Esophagus squamous epithelium (tissue), 5 donors: Measurements from ENCODE around the gene HPCAL1. TPM values are rescaled to one million over a fixed set of nuclear protein-coding genes. Genes with fewer than 3 reads are reported as not detected.

Source experiments
- DNase-seq: peaks from one replicate; lab custom pipeline; 2025; lab: John Stamatoyannopoulos, UW
- H3K27ac ChIP-seq, 4 donors: fragments of 200-600 bp; sonication (generic); one replicate each; pipeline ENCODE4 v1.5.1; 2016 to 2019; ENCODE audit warnings: mild to moderate bottlenecking in 1 of 4
- H3K27me3 ChIP-seq, 4 donors: fragments of 200-600 bp; sonication (generic); 1 replicate in 3 of 4; 2 replicates in 1 of 4; pipeline versions ENCODE4 v1.5.1 to v1.6.0; 2017 to 2021; ENCODE audit warnings: antibody characterized with exemption in 1 of 4
- H3K36me3 ChIP-seq, 3 donors: fragments of 200-600 bp; sonication (generic); one replicate each; pipeline ENCODE4 v1.5.1; 2016 to 2019
- H3K4me1 ChIP-seq, 3 donors: fragments of 200-600 bp; sonication (generic); one replicate each; pipeline ENCODE4 v1.5.1; 2017 to 2019
- H3K4me3 ChIP-seq, 4 donors: fragments of 200-600 bp; sonication (generic); 1 replicate in 3 of 4; 2 replicates in 1 of 4; pipeline ENCODE4 v1.5.1; 2016 to 2019; ENCODE audit warnings: mild to moderate bottlenecking in 2 of 4, moderate library complexity in 1 of 4
- H3K9me3 ChIP-seq, 3 donors: fragments of 200-600 bp; sonication (generic); one replicate each; pipeline ENCODE4 v1.5.1; 2016 to 2019
- CTCF ChIP-seq, 6 experiments: fragments of 450-650 bp in 4 of 6; fragments of 200-600 bp in 2 of 6; sonication (generic) in 2 of 6; IDR thresholded peaks; one replicate each; pipeline ENCODE4 v1.5.1; 2016 to 2019; ENCODE audit warnings: antibody characterized with exemption in 6 of 6, mild to moderate bottlenecking in 4 of 6, moderate library complexity in 4 of 6
- POLR2A ChIP-seq, 4 donors: fragments of 450-650 bp; IDR thresholded peaks; one replicate each; pipeline ENCODE4 v1.6.1; 2017; ENCODE audit warnings: antibody characterized with exemption in 4 of 4, mild to moderate bottlenecking in 4 of 4, moderate library complexity in 3 of 4
- WGBS, 2 donors: methylation state at CpG; one replicate each; pipeline ENCODE4 v1.1.5; 2018; 5-methylcytosine and 5-hydroxymethylcytosine counted together
- intact Hi-C: fragments of 100-400 bp; cut with DNase I; formaldehyde crosslinking; loops from one replicate; pipeline ENCODE4 v1.15.0; 2022
- total RNA-seq, 4 donors: library from RNA; depleted of rRNA; stranded (reverse); fragments of >200 nt; gene quantifications; one replicate each; pipeline ENCODE4 v1.1.0, GENCODE V29; 2016
- donor health status: DM: yes; HTN: yes; CAD: no.

The HPCAL1 gene
- total RNA-seq, 4 donors from 2014 or later, result 13.2 to 26.4 (median 20.5) TPM

GRCh38 chr2:10267551-10268465, 34.9 kb upstream of the HPCAL1 start:
- WGBS, 2 donors, result 70 to 84% methylated on average over 9 to 16 of the region's 34 CpGs
- H3K4me3 ChIP-seq, result no peak overlapping the region
- no peak overlapping the region for H3K27ac ChIP-seq
- DNase-seq, result no peak
- no peaks in the 10 kb centered on the region for H3K36me3 ChIP-seq
- no peaks in the 10 kb centered on the region for H3K9me3 ChIP-seq
- H3K27me3 ChIP-seq, result peaks cover 0 to 2% (median 0%) of the 10 kb centered on the region in 4 donors
- intact Hi-C loops, result no loop called here
- TF ChIP-seq POLR2A (IDR thresholded peaks at IDR 0.05) (no peak), CTCF (IDR thresholded peaks at IDR 0.05) (no peak)
- H3K4me1 ChIP-seq, result no peaks in the 10 kb centered on the region

- Histone ChIP-seq H3K9me3 (no peaks in the 10 kb centered on the region), H3K4me1 (no peaks in the 10 kb centered on the region), H3K4me3 (no peak overlapping the region), H3K36me3 (no peaks in the 10 kb centered on the region), H3K27ac (no peak overlapping the region), H3K27me3 (no peaks in the 10 kb centered on the region)
- 86 to 90% methylated on average over 3 to 5 of the region's 8 CpGs for WGBS, 2 donors
- no peak for DNase-seq
- intact Hi-C loops, result no loop called here
- no peak for TF ChIP-seq POLR2A (IDR thresholded peaks at IDR 0.05)
- no peak for TF ChIP-seq CTCF (IDR thresholded peaks at IDR 0.05)
Observed at GRCh38 chr2:10269291-10269690, 33.4 kb upstream of the HPCAL1 start.

- TF ChIP-seq POLR2A (IDR thresholded peaks at IDR 0.05) (no peak), CTCF (IDR thresholded peaks at IDR 0.05) (no peak)
- H3K4me3 ChIP-seq, result no peak overlapping the region
- H3K9me3 ChIP-seq, result no peaks in the 10 kb centered on the region
- DNase-seq, result no peak
- H3K36me3 ChIP-seq, result no peaks in the 10 kb centered on the region
- intact Hi-C loops, result no loop called here
- WGBS, 2 donors, result 88 to 95% methylated on average over 5 to 6 of the region's 15 CpGs
- no peak overlapping the region for H3K27ac ChIP-seq
- no peaks in the 10 kb centered on the region for H3K4me1 ChIP-seq
- no peaks in the 10 kb centered on the region for H3K27me3 ChIP-seq
Observed at GRCh38 chr2:10269711-10270610, 32.7 kb upstream of the HPCAL1 start.

- Histone ChIP-seq H3K4me1 (no peaks in the 10 kb centered on the region), H3K9me3 (no peaks in the 10 kb centered on the region), H3K27ac (no peak overlapping the region), H3K4me3 (no peak overlapping the region), H3K36me3 (no peaks in the 10 kb centered on the region), H3K27me3 (no peaks in the 10 kb centered on the region)
- DNase-seq, result no peak
- intact Hi-C loops, result no loop called here
- TF ChIP-seq CTCF (IDR thresholded peaks at IDR 0.05), result no peak
- no peak for TF ChIP-seq POLR2A (IDR thresholded peaks at IDR 0.05)
- WGBS, 2 donors, result 85 to 89% methylated on average over 7 to 15 of the region's 15 CpGs
Observed at GRCh38 chr2:10271509-10271908, 31.2 kb upstream of the HPCAL1 start.
